ENCODE results near the gene TIAL1.

Gene TIAL1

DNA sequence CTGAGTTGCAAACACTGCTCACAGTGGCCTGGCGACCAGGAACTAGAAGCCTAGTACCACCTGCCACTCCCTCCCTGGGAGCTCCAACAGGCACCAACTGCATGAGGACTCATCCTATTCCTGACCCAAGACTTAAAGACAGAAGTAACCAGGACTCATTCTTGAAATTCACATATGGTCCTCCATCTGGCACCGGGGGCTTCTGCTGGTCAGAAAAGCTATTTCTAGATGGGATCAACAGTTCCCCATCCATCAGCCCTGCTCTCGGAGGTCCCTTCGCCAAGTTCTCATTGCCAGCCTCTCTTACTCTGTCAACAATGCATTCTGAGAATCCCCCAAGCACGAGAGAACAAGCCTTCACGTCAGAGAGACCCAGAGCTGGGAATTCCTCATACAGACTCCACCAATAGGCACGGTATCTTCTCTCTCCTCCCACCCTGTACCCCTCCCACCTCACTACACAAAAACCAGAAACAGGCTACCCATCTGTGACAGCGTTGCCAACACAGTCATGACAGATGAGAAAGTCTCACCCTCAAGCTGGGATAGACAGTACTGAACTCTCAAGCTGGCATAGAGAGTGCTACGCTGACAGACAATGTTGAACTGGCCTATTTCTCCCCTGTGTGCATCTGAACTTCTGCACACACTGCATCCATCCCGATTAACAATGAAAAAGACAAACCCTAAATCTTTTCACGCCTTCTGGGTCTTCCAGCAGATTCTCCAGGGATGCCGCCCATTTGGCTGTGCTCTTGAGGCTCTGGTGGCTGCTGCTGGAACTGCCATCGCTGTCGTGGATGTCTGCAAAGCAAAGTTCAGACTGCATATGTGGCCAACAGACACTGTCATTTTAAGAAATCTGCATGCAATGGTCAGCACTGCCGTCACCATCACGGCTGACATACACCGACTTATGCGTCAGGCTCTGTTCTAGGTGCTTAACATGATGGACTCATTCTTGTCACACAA is 69.9 kb downstream of the TIAL1 start:
- DNase-seq, result no peak

DNA sequence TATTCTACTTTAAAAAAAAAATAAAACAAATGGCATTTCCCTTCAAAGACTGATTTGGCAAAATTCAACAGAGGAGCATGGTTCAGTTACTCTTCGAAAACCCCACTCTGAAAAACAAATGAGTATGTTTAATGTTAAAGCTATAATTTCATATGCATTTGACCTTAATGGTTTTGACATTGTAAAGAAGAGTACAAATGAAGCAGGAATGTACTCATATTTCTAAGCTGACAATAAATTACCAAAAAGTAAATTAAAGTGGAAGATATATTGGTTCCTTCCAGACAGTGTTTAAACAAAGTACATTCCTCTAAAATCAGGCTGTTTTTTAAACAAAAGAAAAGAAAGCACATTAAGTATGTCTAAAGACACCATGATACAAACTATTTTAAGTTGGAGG is 70.6 kb downstream of the TIAL1 start:
- DNase-seq, result no peak

DNA sequence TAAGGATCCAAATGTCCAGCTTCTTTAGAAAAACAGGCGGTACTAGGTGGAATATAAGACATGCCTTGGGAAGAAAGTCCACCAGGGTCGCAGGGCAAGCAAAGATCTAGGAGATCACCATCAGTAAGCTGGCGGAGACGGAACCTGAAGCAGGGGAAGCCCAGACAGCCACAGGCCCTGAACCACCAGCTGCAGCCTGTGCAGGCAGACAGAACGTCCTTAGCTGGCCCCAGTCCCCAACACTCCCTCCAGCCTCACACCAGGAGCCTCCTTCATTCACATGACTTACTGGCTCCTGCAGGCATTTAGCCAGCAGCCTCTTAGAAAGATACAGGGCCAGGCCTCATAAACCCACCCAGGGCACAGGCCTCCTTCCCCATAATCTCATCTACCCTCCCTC is 71.6 kb downstream of the TIAL1 start:
- DNase-seq, result no peak

DNA sequence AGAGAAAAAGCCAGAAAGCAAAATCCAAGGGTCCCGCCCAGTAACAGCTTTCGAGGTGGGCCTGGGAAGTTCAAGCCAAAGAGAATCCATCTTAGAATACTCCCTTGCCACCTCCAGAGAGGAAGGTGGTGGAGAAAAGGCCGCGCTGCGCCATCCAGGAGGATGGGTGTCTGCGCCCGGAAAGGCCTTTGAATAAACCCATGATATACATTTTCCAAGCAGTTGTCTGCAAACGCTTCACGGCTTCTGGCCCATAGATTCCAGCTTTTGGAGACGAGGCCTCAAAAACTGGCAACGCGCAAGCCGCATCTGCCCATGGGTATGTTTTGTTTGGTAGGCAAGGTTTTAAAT is 72.1 kb downstream of the TIAL1 start:
- DNase-seq, result no peak

DNA sequence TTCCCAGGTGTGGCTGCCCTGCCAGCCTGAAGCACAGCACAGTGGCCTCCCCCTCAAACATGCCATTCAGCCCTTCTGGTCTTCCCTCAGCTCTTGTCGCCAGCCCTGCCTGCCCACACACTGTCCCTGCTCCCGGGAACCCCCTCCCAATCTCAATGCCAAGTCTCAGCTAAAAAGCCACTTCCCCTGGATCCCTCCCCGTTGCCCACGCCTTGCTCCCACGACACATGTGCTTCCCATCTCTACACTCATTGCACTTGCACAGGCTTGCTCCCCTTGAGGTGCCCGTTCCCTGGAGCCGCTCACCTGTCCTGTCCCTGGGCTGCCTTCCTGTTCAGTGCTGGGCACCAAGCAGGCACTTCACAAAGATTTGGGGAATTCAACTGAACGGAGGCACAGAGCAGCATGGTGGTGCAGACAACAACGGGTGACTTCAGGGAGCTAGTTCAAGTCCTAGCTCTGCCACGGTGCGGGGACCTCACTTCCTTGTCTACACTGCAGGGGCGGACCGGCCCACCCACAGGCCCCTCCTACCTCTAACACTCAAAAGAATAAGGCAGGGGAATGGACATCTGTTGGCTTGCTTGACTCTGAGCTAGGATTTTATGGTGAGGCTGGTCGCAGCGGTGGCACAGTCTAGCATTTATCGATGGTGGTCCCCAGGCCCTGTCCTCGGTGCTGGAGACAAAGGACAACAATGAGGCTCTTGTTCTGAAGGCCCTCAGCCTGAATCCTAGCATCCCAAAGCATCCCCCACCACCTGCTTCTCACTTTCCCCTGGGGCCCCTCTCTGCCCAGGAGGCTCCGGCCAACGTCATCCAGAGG is 72.7 kb downstream of the TIAL1 start:
- DNase-seq, result no peak

All from CD4-positive, alpha-beta T cell treated with Interferon gamma for 1 hour (primary cell).